Measurements from ENCODE around the gene RNU1-1. TPM values are rescaled to one million over a fixed set of nuclear protein-coding genes. Genes with fewer than 3 reads are reported as not detected.
"Not testable (repeated sequence)": the region's sequence is repeated elsewhere in the genome, so short reads cannot be mapped to it uniquely, and the experiment has no call there.

Gene RNU1-1
- polyA plus RNA-seq, 3 donors = not detected

DNA sequence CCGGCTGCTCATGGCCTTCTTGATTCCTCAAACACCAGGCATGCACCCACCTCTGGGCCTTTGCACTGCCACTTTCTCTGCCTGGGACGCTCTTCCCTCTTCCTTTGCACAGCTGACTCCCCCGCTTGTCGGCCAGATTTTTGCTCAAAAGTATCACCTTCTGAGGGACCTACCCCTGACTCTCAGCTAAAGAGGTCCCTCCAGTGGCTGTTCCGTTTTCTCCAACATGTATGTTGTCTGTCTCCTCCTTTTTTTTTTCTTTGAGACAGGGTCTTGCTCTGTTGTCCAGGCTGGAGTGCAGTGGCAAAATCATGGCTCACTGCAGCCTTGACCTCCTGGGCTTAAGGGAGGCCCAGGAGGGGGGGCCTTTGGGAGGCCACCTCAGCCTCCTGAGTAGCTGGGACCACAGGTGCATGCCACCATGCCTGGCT lies 16.6 kb downstream of the RNU1-1 start:
- not testable (repeated sequence) for DNase-seq

DNA sequence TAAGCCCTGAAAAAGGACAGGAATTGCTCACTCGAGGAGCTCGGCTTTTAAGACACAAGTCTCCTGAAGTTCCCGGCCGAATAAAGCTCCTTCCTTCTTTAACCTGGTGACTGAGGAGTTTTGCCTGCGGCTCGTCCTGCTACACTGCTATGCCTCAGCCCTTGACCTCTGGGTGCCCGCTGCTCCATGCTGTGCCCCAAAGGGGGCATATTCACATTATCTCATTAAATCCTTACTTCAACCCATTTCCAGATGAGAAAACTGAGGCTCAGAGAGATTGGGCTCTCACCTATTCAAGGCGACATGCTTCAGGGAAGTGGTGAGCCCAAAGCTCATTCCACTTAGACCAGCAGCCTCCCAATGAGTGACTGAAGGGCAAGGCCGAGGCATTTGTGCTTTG lies 20.4 kb downstream of the RNU1-1 start:
- not testable (repeated sequence) for DNase-seq

DNA sequence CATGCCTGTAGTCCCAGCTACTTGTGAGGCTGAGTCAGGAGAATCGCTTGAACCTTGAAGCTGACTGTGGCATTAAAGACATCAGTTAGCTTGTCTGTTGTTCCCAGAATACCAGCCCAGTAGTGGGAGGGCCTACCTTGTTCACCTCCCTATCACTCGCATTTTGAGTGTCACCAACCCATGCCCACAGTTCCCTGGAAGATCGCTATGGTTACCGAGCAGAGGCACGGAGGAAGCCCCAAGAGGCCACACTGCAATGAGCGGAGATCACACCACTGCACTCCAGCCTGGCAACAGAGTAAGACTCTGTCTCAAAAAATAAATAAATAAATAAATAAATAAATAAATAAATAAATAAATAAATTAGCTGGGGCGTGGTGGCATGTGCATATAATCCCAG lies 21.1 kb downstream of the RNU1-1 start:
- DNase-seq = not testable (repeated sequence)

DNA sequence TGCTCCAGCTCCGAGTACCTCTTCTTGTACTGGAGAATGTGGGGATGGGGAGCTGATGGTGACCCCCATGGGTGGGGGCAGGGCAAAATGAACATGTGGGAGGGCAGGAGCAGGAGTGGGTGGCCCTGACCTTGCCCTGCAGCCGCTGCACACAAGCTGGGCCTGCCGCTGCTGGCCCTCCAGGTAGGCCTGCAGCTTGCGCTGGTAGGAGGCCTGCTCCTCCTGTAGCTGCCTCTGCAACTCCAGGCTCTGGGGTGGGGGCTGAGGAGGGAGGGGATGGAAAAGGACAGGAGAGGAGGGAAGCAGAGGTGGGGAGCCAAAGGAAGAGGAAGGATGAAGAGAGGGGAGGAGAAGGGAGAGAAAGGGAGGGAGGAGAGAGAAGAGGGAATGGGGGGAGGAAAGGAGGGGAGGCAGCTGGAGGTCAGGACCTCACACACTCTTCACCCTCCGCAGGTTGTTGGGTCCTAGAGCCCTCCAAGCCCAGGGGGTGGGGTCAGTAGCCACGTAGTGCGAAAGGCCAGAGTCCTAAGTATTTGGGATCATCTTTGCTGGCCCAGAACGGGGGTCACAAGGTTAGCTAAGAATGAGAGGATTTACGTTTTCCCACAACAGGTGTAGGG lies 22.9 kb downstream of the RNU1-1 start:
- DNase-seq = no peak

DNA sequence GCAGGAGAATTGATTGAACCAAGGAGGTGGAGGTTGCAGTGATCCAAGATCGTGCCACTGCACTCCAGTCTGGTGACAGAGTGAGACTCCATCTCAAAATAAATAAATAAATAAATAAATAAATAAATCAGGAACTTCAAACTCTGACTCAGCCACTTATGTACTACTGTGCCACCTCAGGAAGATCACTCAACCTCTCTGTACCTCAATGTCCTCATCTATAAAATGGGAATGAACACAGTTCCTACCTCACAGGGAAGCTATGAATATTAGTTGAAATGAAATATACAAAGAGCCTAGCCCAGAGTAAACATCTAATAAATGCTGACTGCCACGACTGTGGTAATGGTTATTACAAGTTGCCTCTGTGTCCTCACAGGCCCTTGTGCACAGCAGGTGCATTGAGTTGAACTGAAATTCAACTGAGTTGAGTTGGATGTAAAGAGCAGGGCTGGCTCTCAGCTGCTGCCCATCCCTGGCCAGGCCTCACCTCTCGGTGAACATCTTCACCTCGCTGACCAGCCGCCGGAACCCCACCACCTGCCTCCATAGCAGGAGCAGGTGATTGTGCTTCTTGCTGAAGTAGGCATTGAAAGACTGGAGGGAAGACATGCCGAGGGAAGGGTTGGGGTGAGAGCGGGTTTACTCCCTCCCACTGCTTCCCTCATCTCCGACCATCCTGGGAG lies 24.7 kb downstream of the RNU1-1 start:
- DNase-seq = not testable (repeated sequence)

DNA sequence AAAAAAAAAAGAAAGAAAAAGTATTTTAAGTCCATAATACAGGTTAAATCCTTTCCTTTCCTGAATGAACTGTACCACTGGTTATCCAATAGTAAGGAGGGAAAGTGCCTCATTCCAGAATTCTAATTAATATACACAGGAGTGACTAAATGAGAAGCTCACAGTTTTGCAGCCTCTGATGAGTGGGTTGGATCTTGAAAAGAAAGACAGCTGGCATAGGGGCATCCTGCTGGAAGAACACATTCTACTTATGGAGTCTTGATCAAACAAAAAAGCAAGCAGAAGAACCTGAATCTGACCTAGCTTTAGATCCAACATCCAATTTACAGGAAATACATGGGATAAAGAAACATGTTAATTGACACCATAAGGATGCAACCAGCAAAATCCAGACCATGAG lies 27.1 kb downstream of the RNU1-1 start:
- DNase-seq = not testable (repeated sequence)

DNA sequence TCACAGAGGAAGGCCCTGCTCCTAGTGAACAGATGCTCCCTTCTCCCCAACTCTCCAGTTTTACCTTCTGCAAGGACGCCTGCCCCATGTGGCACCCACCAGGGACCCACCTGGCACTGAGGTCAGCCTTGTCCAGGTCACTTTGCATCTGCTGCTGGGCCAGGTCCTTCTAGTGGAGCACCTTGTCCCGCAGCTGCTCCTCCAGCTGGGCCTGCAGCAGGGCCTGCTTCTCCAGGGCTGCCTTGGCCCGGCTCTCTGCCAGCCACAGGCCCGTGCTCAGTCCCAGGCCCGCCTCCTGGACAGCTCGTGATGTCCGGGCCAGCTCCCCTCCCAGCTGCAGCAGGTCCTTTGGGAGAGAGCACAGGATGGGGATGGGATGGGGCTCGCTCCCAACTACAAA lies 27.8 kb downstream of the RNU1-1 start:
- DNase-seq = not testable (repeated sequence)

DNA sequence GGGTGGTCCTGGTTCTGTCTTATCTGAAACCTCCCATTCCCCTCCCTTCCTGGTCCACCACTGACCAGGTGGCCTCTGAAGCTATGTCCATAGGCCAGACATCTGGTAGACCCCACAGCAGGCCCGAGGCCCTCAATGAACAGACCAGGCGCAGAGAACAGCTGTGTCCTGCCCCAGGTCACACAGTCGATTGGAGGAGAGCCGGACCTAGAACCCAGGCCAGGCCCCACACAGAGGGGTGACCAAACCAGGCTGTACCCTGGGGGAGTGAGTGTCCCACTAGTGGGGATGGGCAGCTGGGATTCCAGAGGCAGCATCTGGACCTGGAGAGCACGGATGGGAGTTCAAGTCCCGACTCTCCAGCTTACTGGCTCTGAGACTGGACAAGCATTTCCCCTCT lies 29.2 kb downstream of the RNU1-1 start:
- DNase-seq = no peak

DNA sequence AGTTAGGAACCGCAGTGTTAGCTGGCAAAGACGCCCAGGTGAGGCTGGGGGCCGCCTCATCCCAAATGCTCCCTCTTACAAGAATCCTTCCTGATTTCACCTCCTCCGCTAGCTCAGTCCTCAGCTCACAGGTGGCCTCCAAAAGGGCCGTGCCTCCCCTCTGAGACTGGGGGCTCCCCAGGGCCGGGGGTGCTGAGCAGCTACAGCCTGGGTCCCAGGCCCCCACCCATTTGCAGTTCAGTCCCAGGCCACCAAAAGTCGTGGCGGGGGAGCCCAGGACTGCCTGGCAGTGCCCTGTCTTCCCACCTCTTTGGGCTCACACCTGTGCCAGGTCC lies 29.6 kb downstream of the RNU1-1 start:
- DNase-seq = no peak

DNA sequence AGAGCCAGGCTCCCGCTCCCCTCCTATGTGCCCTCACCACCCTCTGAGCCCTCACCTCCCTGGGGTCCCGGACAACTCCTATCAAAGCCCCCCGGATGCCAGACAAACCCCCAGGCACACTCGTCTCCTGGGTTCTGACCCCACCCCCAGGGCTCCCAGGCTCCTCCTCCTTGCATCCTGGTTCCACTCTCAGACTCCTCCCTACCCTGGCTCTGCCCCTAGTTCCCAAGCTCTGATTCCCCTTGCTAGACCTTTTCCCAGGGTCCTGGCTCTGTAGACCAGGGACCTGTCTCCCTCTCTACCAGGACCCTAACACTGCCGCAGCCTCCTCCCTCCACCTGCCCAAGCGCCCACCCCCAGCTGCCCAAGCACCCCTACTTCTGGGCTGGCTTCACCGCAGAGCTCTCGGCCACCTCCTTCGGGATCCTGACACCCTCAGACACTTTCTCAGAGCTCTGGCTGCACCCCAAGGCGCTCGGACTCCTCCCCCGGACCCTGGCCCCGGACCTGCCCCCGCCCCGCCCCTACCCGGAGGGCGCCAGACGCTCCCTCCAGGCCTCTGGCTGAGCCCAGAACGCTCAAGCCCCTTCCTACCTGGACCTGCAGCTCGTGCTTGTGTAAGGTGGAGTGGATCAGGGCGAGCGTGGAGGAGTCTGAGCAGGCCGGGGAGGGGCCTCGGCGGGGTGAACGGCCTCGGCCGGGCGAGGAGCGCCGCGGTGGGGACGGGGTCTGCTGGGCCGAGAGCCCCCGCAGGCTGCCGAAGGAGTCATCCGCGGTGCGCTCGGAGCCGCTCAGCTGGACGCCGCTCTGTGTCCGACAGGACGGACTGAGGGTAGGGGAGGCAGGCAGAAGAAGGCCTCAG lies 30.2 kb downstream of the RNU1-1 start:
- not testable (repeated sequence) for DNase-seq

DNA sequence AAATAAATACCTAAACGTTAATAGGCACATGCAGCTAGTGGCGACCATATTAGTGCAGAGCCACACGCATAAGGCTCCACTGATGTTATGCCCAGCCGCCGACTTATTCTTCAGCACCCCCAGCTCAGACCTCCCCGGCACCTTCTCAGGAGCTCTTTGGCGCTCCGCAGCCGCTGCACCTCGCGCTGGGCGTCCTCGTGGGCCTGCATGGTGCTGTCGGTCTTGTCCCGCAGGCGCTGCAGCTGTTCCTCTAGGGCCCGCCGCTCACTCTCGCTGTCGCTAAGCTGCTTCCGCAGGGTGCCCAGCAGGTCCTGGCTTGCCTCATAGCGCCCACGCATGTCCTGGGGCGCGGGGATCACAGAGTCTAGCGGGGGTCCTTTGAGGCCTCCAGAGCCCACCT lies 30.9 kb downstream of the RNU1-1 start:
- not testable (repeated sequence) for DNase-seq

DNA sequence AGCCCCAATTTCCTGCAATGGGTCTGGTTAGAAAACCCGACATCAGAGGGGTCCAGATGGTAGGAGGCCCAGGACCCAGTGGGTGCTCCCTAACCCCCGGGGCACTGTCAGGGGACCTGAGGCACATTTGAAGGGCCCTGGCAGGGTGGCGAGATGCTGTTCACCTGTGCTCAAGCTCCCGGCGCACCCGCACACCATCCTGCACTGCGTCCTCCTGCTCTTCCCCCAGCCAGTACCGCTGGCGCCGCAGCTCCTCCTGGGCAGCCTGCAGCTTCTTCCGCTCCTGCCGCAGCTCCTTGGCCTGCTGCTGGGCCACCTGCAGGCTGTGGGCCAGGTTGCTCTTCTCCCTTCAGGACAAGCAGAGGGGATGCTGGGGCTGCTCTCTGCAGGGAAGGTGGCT lies 36.0 kb downstream of the RNU1-1 start:
- no peak for DNase-seq

DNA sequence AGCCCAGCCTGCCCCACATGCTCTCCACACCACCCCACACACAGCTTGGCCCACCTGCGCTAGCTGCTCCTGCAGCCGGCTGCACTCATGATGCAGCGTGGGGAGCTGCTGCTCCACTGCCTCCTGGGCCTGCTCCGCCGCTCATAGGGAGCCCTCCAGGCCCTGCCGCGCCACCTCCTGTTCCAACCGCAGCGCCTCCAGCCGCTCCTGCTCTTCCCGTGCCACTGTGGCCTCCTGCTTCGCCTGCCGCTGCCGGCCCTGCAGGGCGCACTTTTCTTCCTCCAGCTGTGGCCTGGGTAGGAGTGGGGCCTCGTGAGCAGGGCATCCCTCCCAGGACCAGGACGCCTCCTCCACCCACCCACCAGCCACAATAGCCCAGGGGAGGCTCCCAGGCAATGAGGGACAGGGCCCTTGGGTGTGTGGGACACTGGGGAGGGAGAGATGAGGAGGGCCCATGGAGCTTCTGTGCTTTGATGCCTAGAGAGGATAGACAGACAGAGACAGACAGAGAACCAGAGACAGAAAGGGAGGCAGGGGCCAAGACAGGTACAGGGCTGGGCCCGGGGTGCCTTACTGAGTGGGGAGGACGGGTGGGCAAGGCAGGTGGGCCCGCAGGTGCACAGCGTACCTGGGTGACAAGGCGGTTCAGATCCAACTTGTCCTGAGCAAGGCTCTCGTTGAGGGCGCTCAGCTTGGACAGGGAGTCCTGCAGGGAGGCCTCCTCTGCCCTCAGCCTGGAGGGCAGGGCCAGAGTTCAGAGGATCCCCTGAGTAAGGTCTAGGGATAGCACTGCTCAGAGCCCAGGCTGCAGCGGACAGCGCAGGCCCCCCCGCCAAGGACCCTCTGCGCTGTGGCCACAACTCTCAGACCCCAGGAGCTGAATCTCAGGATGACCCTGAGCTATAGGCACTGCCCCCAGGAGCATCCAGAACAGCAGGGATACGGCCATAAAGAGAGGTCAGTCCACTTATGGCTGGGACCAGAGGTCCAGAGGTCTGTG lies 38.0 kb downstream of the RNU1-1 start:
- not testable (repeated sequence) for DNase-seq

DNA sequence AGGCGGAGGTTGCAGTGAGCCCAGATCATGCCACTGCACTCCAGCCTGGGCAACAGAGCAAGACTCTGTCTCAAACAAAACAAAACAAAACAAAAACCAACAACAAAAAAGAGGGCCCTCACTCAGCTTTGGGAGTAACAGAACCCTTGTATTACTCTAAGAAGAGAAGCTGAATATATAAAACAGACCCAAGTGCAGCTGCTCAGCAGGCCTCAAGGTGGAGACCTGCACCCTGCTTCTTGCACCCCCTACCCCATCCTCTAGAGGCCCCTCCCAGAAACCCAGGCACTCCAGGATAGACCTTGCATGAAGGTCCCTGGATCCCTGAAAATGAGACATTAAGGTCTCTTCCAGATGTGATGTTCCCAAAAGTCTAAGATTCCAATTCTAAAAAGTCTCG lies 39.2 kb downstream of the RNU1-1 start:
- not testable (repeated sequence) for DNase-seq

DNA sequence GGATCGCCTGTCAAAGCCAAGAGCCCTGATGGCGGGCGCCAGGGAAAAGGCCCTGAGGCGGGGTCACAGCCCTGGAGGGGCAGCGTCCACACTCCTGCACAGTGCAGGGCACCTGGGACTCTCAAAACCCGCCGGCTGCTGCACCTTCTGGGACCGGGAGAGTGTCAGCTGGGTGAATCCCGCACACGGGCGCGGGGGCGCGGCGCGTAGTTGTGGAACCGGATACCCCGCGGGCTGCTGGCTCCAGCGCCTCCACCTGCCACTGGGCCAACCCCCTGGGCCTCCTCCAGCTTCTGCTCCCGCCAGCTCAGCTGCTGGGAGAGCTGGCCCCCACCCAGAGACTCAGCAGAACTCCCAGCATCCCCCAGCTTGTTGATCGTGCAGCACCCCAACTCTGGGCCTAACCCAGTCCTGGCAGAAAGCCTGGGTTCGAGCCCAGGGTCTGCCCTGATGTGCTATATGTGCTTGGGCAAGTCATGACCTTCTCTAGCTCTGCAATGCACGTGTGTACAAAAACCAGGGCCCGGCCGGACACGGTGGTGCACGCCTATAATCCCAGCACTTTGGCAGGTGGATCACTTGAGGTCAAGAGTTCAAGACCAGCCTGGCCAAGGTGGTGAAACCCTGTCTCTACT lies 39.8 kb downstream of the RNU1-1 start:
- DNase-seq = peak; percentile 21

DNA sequence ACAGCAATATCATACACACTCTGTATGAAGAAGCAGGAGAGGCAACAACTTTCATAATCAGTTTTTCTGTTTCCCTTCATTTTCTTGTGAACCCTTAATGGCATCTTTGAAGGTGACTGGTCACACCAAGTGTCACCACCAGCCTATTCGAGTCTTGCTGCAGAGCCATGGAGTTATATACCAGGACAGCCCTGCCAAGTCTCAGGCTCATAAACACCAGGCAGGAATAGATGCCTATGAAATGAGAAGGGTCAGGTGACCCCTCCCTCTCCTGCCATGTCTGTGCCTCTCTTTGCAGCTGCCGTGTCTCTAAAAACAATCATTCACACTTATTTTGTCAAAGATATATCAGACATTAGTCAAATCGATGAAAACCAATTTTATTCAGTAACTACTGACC lies 45.5 kb downstream of the RNU1-1 start:
- no peak for DNase-seq

DNA sequence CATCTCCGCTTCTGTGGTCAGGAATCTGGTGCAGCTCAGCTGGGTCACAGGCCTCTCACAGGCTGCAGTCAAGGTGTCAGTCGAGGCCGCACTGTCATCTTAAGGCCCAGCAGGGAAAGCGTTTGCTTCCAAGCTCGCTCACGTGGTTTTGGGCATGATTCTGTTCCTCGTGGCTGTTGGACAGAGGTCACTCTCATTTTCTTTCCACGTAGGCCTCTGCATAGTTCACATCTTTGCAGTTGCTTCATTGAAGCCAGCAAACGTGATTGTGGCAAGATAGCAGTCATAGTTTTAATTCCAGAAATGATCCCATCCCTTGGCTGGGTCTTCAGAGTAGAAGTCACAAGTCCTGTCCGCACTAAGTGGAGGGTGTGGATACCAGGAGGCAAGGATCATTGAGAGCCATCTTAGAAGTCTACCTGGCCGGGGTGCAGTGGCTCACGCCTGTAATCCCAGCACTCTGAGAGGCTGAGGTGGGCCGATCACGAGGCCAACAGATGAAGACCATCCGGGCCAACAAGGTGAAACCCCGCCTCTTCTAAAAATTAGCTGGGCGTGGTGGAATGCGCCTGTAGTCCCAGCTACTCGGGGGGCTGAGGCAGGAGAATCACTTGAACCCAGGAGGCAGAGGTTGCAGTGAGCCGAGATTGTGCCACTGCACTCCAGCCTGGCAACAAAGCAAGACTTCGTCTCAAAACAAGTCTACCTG lies 49.0 kb downstream of the RNU1-1 start:
- DNase-seq = no peak
